GM21367 (cell line): ENCODE results near the gene HCCS.

Source experiments
- ATAC-seq: cut with Tn5 transposase; IDR thresholded peaks from one replicate; pipeline ENCODE4 v1.9.1; 2021; ENCODE audit not compliant: unreplicated experiment

The HCCS gene

GRCh38 chrX:11111037-11111851 lies at the start of gene HCCS:
HCCS (plus strand) TSS chrX:11111332; CDS start chrX:11112061, 729 bp downstream.
- ATAC-seq, result peak; percentile 91

GRCh38 chrX:11064276-11064675 lies 46.9 kb upstream of the HCCS start:
- ATAC-seq, result no peak

- ATAC-seq, result no peak
Observed at GRCh38 chrX:11064851-11065600, 46.1 kb upstream of the HCCS start.

- ATAC-seq, result no peak
Observed at GRCh38 chrX:11066812-11067211, 44.3 kb upstream of the HCCS start.

GRCh38 chrX:11073381-11073780 lies 37.8 kb upstream of the HCCS start:
- ATAC-seq, result no peak

GRCh38 chrX:11080741-11081305 lies 30.3 kb upstream of the HCCS start:
- no peak for ATAC-seq

GRCh38 chrX:11081511-11081910 lies 29.6 kb upstream of the HCCS start:
- ATAC-seq, result no peak

GRCh38 chrX:11085305-11085704 lies 25.8 kb upstream of the HCCS start:
- no peak for ATAC-seq

- no peak for ATAC-seq
Observed at GRCh38 chrX:11089802-11090201, 21.3 kb upstream of the HCCS start.

GRCh38 chrX:11097933-11098332 lies 13.2 kb upstream of the HCCS start:
- no peak for ATAC-seq

- ATAC-seq, result no peak
Observed at GRCh38 chrX:11099465-11099864, 11.7 kb upstream of the HCCS start.

GRCh38 chrX:11100281-11101035 lies 10.7 kb upstream of the HCCS start:
- no peak for ATAC-seq

GRCh38 chrX:11103006-11103405 lies 8.1 kb upstream of the HCCS start:
- no peak for ATAC-seq

- ATAC-seq, result no peak
Observed at GRCh38 chrX:11103751-11104150, 7.4 kb upstream of the HCCS start.

GRCh38 chrX:11105080-11105479 lies 6.1 kb upstream of the HCCS start:
- ATAC-seq, result no peak

- ATAC-seq, result no peak
Observed at GRCh38 chrX:11108253-11108941, 2.7 kb upstream of the HCCS start.

GRCh38 chrX:11109968-11110367 lies 1.2 kb upstream of the HCCS start:
- ATAC-seq, result no peak

GRCh38 chrX:11111947-11112346 lies 815 bp downstream of the HCCS start:
- no peak for ATAC-seq

- no peak for ATAC-seq
Observed at GRCh38 chrX:11113731-11114130, 2.6 kb downstream of the HCCS start.

GRCh38 chrX:11117745-11118144 lies 6.6 kb downstream of the HCCS start:
- no peak for ATAC-seq
